ENCODE measurements around the gene CHTF8.

CHTF8 gene

DNA sequence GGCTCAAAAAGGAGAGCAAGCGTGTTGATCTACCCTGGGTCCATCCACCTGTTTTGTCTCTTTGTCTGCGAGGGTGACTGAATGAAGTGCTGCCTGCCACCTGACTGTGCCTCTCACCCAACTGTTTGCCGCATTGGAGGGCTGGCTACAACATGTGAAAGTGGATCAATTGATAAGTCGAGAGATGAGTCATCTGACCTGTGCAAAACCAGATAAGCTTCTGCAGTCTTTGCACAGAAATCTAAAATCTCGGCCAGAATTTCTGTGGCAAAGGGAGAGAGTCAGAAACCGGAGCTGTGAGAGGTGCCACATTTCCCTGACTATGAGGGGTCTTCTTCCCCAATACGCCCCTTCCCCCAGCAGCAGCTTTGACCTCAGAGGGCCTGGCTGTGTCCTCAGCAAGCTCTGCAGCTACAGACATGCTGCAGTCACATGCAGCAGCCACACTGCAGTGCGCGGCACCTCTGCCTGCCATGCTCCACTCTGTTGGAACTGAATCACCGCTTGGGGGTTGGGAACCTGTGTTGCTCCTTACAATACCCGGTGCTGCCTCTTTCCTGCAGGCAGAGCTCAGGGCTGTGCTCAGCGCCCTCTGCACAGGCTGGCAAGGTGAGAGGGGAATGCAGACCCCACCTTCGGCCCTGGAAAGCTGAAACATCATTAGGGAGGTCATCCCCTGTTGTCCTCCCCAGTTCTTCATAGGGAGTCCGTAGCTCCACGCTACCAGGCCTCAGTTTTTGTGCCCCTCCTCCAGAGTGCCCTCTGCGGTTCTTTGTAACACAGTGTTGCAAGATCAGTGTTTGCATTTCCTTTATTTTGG is 43.1 kb downstream of the CHTF8 start:
- Histone ChIP-seq H3K27me3 (ENCODE audit: control insufficient read depth in 5 of 5, insufficient read depth in 4 of 5, low read length in 5 of 5) (peaks cover 0 to 3% (median 0%) of the 10 kb centered on the region in 5 donors), H3K9ac (ENCODE audit: low read length in 5 of 5) (no peak overlapping the region), H3K27ac (ENCODE audit: low read depth, low read length) (no peak overlapping the region)

DNA sequence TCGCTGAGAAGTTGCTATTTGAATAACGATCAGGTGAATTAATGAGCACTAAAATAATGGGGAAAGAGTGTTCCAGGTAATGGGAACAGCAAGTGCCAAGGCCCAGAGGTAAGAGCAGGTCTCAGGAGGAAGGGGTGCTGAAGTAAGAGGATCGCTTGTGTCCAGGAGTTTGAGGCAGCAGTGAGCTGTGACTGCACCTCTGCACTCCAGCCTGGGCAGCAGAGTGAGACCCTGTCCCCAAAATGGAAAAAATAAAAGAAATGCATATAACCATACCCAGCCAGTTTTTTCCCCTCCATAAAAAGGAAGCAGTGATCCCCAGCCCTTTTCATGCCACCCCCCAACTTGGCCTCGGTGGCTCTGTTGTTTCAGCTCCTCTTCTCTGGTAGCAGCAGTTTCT is 43.7 kb downstream of the CHTF8 start:
- peaks cover 0 to 14% (median 7%) of the 10 kb centered on the region in 5 donors for H3K36me3 ChIP-seq (ENCODE audit: control insufficient read depth in 5 of 5, insufficient read depth in 5 of 5, low read length in 5 of 5)
- H3K4me3 ChIP-seq (ENCODE audit: low read depth in 1 of 5, low read length in 5 of 5), result no peak overlapping the region
- H3K9me3 ChIP-seq (ENCODE audit: control insufficient read depth in 5 of 5, low read length in 5 of 5), result no peaks in the 10 kb centered on the region
- no peak overlapping the region for H3K27ac ChIP-seq (ENCODE audit: low read depth, low read length)
- peaks cover 0 to 30% (median 8%) of the 10 kb centered on the region in 5 donors for H3K4me1 ChIP-seq (ENCODE audit: control insufficient read depth in 5 of 5, insufficient read depth in 5 of 5, low read length in 5 of 5)
- H3K27me3 ChIP-seq (ENCODE audit: control insufficient read depth in 5 of 5, insufficient read depth in 4 of 5, low read length in 5 of 5), result no peaks in the 10 kb centered on the region
- H3K9ac ChIP-seq (ENCODE audit: low read length in 5 of 5), result no peak overlapping the region

More for the DNA sequence above, 43.1 kb downstream of the CHTF8 start:
- Histone ChIP-seq H3K9me3 (ENCODE audit: control insufficient read depth in 5 of 5, low read length in 5 of 5) (no peaks in the 10 kb centered on the region), H3K4me1 (ENCODE audit: control insufficient read depth in 5 of 5, insufficient read depth in 5 of 5, low read length in 5 of 5) (peaks cover 0 to 30% (median 8%) of the 10 kb centered on the region in 5 donors), H3K4me3 (ENCODE audit: low read depth in 1 of 5, low read length in 5 of 5) (peak overlapping the region in 1 of 5 donors; percentile 11), H3K36me3 (ENCODE audit: control insufficient read depth in 5 of 5, insufficient read depth in 5 of 5, low read length in 5 of 5) (peaks cover 0 to 8% (median 2%) of the 10 kb centered on the region in 5 donors)

DNA sequence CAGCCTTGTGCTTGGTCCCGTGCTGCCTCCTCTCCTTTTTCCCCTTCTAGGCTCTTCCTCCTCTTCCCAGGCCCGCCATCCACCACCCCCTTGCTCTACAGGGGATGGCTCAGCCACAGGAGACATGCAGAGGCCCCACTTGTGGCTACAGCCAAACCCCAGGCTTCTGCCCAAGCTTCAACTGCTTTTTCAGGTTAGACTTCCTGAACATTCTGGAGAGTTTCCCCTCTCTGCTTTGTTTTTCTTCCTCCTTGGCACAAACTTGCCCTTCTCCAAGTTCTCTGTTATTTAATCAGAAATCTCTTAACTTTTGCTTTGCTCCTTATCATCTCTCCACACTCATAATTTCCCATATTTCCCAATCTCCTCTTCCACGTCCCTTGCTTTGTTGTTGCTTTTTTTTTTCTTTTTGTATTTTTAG is 45.2 kb downstream of the CHTF8 start:
- Histone ChIP-seq H3K36me3 (ENCODE audit: control insufficient read depth in 5 of 5, insufficient read depth in 5 of 5, low read length in 5 of 5) (peaks cover 0 to 19% (median 11%) of the 10 kb centered on the region in 5 donors), H3K9ac (ENCODE audit: low read length in 5 of 5) (no peak overlapping the region), H3K9me3 (ENCODE audit: control insufficient read depth in 5 of 5, low read length in 5 of 5) (no peaks in the 10 kb centered on the region), H3K27me3 (ENCODE audit: control insufficient read depth in 5 of 5, insufficient read depth in 4 of 5, low read length in 5 of 5) (no peaks in the 10 kb centered on the region), H3K4me3 (ENCODE audit: low read depth in 1 of 5, low read length in 5 of 5) (no peak overlapping the region), H3K4me1 (ENCODE audit: control insufficient read depth in 5 of 5, insufficient read depth in 5 of 5, low read length in 5 of 5) (peaks cover 0 to 30% (median 8%) of the 10 kb centered on the region in 5 donors), H3K27ac (ENCODE audit: low read depth, low read length) (no peak overlapping the region)

DNA sequence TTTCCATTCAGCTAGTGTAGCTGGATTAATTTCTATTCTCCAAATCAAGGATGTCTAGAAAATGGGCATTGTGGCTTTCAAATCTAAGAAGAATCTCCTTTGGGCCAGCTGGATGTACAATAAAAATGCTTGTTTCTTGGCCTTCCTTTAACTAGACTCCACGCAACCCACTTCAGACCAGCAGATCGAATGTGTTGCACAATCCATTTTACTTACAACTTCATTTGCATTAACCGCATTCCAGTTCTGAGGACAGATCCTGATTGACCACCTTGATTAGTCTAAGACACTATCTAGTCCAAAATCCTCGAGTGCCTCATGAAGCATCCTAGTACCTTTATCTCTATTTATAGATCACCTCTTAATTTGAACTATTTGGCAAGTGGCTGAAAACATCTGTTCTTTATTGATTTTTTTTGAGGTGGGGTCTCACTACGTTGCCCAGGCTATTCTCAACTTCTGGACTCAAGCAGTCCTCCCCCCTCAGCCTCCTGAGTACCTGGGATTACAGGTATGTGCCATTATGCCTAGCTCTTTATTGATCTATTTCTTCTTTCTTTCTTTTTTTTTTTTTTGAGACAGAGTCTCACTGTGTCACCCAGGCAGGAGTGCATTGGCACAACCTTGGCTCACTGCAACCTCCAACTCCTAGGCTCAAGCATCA is 47.2 kb downstream of the CHTF8 start:
- no peaks in the 10 kb centered on the region for H3K27me3 ChIP-seq (ENCODE audit: control insufficient read depth in 5 of 5, insufficient read depth in 4 of 5, low read length in 5 of 5)
- no peak overlapping the region for H3K9ac ChIP-seq (ENCODE audit: low read length in 5 of 5)
- peaks cover 0 to 19% (median 11%) of the 10 kb centered on the region in 5 donors for H3K36me3 ChIP-seq (ENCODE audit: control insufficient read depth in 5 of 5, insufficient read depth in 5 of 5, low read length in 5 of 5)
- no peaks in the 10 kb centered on the region for H3K9me3 ChIP-seq (ENCODE audit: control insufficient read depth in 5 of 5, low read length in 5 of 5)
- no peak overlapping the region for H3K27ac ChIP-seq (ENCODE audit: low read depth, low read length)
- no peak overlapping the region for H3K4me3 ChIP-seq (ENCODE audit: low read depth in 1 of 5, low read length in 5 of 5)
- H3K4me1 ChIP-seq (ENCODE audit: control insufficient read depth in 5 of 5, insufficient read depth in 5 of 5, low read length in 5 of 5), result peaks cover 0 to 27% (median 8%) of the 10 kb centered on the region in 5 donors

DNA sequence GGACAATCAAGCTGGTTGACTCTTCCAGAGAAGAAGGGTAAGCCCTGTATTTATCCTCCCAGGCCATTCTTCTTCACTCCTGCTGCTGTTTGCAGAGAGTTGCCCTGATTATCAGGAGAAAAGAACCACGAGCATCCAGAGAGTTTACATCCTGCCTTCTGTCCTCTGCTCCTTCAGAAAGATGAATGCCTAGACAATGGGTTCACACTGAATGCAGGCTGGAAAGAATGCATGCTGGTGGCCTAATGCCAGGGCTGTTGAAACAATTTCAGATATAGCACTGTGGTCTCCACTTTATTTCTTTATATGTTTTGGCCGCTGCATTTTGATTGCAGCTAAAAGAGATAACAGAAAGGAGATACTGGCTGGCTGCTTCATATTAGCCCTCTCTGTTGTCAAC is 48.1 kb downstream of the CHTF8 start:
- Histone ChIP-seq H3K4me3 (ENCODE audit: low read depth in 1 of 5, low read length in 5 of 5) (no peak overlapping the region), H3K27ac (ENCODE audit: low read depth, low read length) (no peak overlapping the region), H3K4me1 (ENCODE audit: control insufficient read depth in 5 of 5, insufficient read depth in 5 of 5, low read length in 5 of 5) (peaks cover 0 to 18% (median 2%) of the 10 kb centered on the region in 5 donors), H3K36me3 (ENCODE audit: control insufficient read depth in 5 of 5, insufficient read depth in 5 of 5, low read length in 5 of 5) (peaks cover 0 to 19% (median 11%) of the 10 kb centered on the region in 5 donors), H3K9me3 (ENCODE audit: control insufficient read depth in 5 of 5, low read length in 5 of 5) (no peaks in the 10 kb centered on the region), H3K27me3 (ENCODE audit: control insufficient read depth in 5 of 5, insufficient read depth in 4 of 5, low read length in 5 of 5) (no peaks in the 10 kb centered on the region), H3K9ac (ENCODE audit: low read length in 5 of 5) (no peak overlapping the region)

DNA sequence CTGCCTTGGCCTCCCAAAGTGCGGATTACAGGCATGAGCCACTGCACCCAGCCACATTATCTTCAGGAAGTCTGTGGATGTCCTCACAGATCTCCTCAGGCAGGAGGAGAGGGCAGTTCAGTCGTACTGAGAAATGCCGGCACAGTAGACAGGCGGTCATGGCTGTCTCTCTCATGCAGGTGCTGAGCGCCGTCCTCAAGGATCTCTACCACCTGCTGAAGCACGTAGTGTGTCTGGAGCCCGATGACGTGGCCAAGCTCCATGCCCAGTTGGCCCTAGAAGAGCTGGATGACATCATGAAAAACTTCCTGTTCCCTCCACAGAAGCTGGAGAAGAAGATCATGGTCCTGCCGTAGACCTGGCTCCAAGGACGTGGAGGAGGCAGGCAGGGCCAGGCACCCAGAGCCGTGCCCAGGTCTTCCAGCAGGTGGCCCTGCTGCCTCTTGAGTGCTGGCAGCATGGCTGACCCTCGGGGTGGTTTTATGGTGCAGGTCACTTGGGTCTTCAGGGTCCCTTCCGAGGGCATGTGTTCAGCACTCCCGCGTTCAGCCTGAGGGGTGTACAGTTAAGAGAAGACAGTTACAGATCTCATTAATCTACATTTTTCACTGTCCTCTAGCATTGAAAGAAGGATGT is 49.0 kb downstream of the CHTF8 start:
- peaks cover 0 to 10% (median 2%) of the 10 kb centered on the region in 5 donors for H3K4me1 ChIP-seq (ENCODE audit: control insufficient read depth in 5 of 5, insufficient read depth in 5 of 5, low read length in 5 of 5)

DNA sequence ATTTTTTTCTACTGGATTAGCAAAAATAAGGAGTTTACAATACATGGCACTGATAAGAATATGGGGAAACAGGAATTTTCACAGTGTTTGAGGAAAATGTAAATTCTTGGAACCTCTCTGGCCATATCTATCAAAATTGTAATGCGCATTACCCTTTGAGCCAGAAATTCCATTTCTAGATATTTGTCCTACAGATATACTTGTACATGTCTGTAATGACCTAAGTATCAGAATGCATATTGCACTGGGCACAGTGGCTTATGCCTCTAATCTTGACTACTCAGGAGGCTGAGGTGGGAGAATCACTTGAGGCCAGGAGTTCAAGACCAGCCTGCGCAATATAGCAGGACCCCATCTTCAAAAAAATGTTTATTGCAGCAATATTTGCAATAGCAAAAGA is 52.7 kb downstream of the CHTF8 start:
- H3K9me3 ChIP-seq (ENCODE audit: control insufficient read depth in 5 of 5, low read length in 5 of 5), result no peaks in the 10 kb centered on the region

More for the DNA sequence above, 49.0 kb downstream of the CHTF8 start:
- no peak overlapping the region for H3K9ac ChIP-seq (ENCODE audit: low read length in 5 of 5)
- H3K9me3 ChIP-seq (ENCODE audit: control insufficient read depth in 5 of 5, low read length in 5 of 5), result no peaks in the 10 kb centered on the region
- no peak overlapping the region for H3K27ac ChIP-seq (ENCODE audit: low read depth, low read length)
- no peaks in the 10 kb centered on the region for H3K27me3 ChIP-seq (ENCODE audit: control insufficient read depth in 5 of 5, insufficient read depth in 4 of 5, low read length in 5 of 5)
- H3K4me3 ChIP-seq (ENCODE audit: low read depth in 1 of 5, low read length in 5 of 5), result no peak overlapping the region
- peaks cover 0 to 19% (median 11%) of the 10 kb centered on the region in 5 donors for H3K36me3 ChIP-seq (ENCODE audit: control insufficient read depth in 5 of 5, insufficient read depth in 5 of 5, low read length in 5 of 5)

DNA sequence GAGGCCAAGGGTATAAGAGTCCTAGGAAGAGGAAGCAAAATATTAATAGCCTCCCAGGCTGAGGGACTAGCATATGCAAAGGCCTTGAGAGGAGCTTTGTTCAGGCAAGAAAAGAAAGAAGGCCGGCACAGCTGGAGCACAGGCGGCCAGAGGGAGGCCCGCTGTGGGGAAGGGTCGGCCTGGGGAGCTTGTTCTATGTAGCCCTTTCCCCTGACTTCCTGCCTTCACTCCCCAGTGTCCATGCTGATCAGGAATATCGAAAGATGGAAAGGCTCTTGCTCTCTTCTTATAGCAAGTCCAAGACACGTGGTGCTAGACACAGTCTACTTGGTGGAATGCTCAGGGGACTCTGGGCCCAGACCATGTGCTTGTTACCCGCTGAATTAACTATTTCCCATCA is 54.3 kb downstream of the CHTF8 start:
- Histone ChIP-seq H3K27ac (ENCODE audit: low read depth, low read length) (no peak overlapping the region), H3K27me3 (ENCODE audit: control insufficient read depth in 5 of 5, insufficient read depth in 4 of 5, low read length in 5 of 5) (no peaks in the 10 kb centered on the region), H3K9ac (ENCODE audit: low read length in 5 of 5) (no peak overlapping the region), H3K4me1 (ENCODE audit: control insufficient read depth in 5 of 5, insufficient read depth in 5 of 5, low read length in 5 of 5) (peaks cover 0 to 4% (median 0%) of the 10 kb centered on the region in 5 donors), H3K9me3 (ENCODE audit: control insufficient read depth in 5 of 5, low read length in 5 of 5) (no peaks in the 10 kb centered on the region), H3K36me3 (ENCODE audit: control insufficient read depth in 5 of 5, insufficient read depth in 5 of 5, low read length in 5 of 5) (no peaks in the 10 kb centered on the region), H3K4me3 (ENCODE audit: low read depth in 1 of 5, low read length in 5 of 5) (no peak overlapping the region)

More for the DNA sequence above, 52.7 kb downstream of the CHTF8 start:
- H3K27me3 ChIP-seq (ENCODE audit: control insufficient read depth in 5 of 5, insufficient read depth in 4 of 5, low read length in 5 of 5), result no peaks in the 10 kb centered on the region
- H3K4me3 ChIP-seq (ENCODE audit: low read depth in 1 of 5, low read length in 5 of 5), result no peak overlapping the region
- peaks cover 0 to 15% (median 7%) of the 10 kb centered on the region in 5 donors for H3K36me3 ChIP-seq (ENCODE audit: control insufficient read depth in 5 of 5, insufficient read depth in 5 of 5, low read length in 5 of 5)
- no peaks in the 10 kb centered on the region for H3K4me1 ChIP-seq (ENCODE audit: control insufficient read depth in 5 of 5, insufficient read depth in 5 of 5, low read length in 5 of 5)
- no peak overlapping the region for H3K27ac ChIP-seq (ENCODE audit: low read depth, low read length)
- no peak overlapping the region for H3K9ac ChIP-seq (ENCODE audit: low read length in 5 of 5)

DNA sequence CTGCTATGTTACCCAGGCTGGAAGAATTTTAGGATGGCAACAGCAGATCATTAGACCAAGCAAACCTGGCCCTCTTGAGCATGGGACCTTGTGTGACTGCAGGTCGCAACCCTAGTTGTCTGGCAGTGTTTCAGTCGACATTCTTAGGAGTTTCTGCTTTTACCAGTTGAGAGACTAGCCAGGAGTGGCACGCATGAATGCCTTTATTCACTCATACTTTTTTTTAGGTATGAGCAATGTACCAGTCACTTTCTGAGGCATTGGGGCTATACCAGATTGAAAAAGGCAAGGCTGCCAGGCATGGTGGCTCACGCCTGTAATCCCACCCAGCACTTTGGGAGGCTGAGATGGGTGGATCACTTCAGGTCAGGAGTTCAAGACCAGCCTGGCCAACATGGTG is 55.1 kb downstream of the CHTF8 start:
- H3K27ac ChIP-seq (ENCODE audit: low read depth, low read length), result no peak overlapping the region
- H3K36me3 ChIP-seq (ENCODE audit: control insufficient read depth in 5 of 5, insufficient read depth in 5 of 5, low read length in 5 of 5), result no peaks in the 10 kb centered on the region
- peaks cover 0 to 10% (median 3%) of the 10 kb centered on the region in 5 donors for H3K4me1 ChIP-seq (ENCODE audit: control insufficient read depth in 5 of 5, insufficient read depth in 5 of 5, low read length in 5 of 5)
- no peaks in the 10 kb centered on the region for H3K27me3 ChIP-seq (ENCODE audit: control insufficient read depth in 5 of 5, insufficient read depth in 4 of 5, low read length in 5 of 5)
- no peak overlapping the region for H3K4me3 ChIP-seq (ENCODE audit: low read depth in 1 of 5, low read length in 5 of 5)
- no peak overlapping the region for H3K9ac ChIP-seq (ENCODE audit: low read length in 5 of 5)
- H3K9me3 ChIP-seq (ENCODE audit: control insufficient read depth in 5 of 5, low read length in 5 of 5), result no peaks in the 10 kb centered on the region
